Skin of body (tissue), 2 donors: ENCODE data around the gene KCNIP1. TPM values are rescaled to one million over a fixed set of nuclear protein-coding genes. Genes with fewer than 3 reads are reported as not detected.

Experiments
- DNase-seq: peaks from one replicate; lab custom pipeline; 2025; lab: John Stamatoyannopoulos, UW
- total RNA-seq: library from RNA; depleted of rRNA; stranded (reverse); fragments of >200 nt; gene quantifications from one replicate; pipeline ENCODE4 v1.2.3, GENCODE V29; 2014

The KCNIP1 gene
- total RNA-seq, 1 donor from 2014 or later = 2.5 TPM

DNA sequence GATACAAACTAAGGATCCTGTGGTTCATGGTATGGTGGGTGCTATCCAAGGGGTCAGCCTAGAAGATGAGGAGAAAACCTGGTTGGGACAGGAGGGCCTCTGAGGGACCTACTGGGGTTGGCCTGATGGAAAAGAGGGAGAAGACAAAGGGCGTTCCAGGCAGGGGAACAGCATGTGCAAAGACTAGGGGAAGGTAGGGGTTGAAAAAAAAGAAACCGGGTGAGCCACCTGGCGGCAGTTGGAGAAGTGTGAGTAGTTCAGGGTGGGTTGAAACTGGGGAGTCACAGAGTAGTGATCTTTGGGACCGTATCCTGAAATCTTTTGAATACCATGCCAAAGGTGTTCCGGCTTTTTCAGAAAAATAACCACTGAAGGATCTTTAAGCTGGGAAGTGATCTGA is 271.0 kb downstream of the KCNIP1 start:
- no peak for DNase-seq

DNA sequence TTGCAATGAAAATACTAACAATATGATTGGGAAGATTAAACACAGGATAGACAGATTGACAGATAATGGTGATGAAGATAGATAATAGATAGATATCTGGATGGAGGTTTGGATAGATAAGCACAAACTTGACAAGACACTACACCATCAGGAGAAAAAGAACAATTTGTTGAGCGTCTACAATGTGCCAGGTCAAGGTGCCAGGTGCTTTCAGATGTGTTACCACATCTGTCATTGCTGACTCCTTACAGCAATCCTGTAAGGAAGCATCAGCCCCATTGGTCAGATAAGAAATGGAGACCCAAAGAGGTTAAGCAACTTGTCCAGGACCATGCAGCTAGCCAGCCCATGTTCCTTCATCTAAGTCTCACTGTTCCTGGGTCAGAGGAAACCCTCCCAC is 278.1 kb downstream of the KCNIP1 start:
- no peak for DNase-seq

DNA sequence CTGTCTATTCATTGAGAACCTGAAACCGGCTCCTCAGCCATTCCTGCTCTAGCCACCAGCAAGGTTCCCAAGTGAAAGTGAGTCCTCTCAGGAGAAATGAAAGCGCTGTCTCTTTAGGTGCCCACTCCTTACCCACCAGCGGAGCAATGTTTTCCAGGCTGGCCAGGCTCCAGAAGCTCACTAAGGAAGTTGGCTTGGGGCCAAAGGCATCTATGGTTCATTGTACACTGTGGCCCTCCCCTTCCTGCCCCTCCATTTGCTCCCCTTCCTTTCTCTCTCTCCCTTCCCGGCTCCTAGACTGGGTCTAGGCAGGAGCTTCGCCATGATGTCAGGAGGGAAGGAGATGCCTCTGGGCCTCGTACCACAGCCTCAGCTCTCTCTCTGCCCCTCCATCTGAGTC is 278.6 kb downstream of the KCNIP1 start:
- no peak for DNase-seq

DNA sequence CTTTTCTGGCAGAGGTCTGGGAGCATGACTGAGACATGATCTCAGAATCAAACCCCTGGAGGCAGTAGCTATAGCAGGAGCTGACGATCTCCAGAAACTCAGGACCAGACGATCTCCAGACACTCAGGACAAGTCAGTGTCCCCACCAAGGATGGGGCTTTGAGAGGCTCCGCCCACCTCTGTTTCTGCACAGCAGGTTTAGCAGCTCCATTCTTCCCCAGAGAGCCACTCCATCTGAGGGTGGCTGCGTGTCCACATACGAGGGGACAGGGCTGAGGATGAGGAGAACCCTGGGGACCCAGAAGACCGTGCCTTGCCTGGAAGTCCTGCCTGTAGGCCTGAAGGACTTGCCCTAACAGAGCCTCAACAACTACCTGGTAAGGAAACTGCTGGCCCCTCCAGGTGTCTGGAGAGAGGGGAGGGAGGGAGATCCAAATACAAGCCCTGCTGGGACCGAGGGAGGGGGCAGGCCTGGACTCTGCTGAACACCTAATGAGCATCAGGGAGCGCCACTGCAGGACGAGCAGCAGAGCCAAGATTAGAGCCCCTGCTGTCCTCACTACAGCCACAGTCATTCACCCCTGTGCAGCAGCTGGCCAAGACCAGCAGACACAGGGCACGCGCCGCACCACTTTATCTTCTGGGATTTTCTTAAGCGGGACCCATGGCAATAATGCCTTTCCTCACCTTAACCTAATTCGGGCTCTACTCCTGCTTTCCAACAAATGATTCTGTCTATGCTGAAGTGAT is 279.9 kb downstream of the KCNIP1 start, which contains the start of gene GABRP:
Gene GABRP (plus strand): TSS at position 228 of the 750 bp plus-strand sequence. CDS start 4,891 bp downstream, outside the sequence.
- DNase-seq = no peak

DNA sequence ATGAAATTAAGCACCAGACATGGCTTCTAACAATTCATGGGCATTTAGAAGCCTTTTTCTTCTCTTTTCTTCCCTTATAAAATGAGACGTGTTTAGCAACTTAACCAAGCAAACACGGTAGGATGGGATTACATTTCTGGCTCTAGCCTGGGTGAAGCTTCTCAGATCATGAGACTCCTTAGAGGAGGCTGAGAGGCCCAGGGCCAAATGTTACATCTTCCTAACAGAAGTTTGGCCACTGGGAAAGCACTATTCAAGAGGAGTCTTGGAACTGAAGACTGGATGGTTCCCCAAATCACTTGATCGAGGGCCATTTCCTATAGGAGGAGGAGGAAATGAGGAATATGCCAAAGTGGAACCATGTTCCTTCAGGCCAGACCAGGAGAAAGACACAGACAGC is 281.6 kb downstream of the KCNIP1 start:
- DNase-seq = no peak

Other genes with a start within 250 kb of the KCNIP1 start
- 10.2 TPM for gene LCP2, start 206.2 kb upstream of the KCNIP1 start, total RNA-seq
- gene KCNMB1, start 114.7 kb upstream of the KCNIP1 start, total RNA-seq = 0.20 TPM